ENCODE measurements around the gene PODNL1.

The PODNL1 gene

GRCh38 chr19:13959962-13960862 is 22.0 kb upstream of the PODNL1 start:
- in situ Hi-C loops (cut with HindIII; ENCODE audit: low pct_ligation_motif_present, low sequenced_read_pairs) = no loop called here
- H3K27ac ChIP-seq = no peak overlapping the region
- peak; percentile 63 for TF ChIP-seq CTCF (IDR thresholded peaks at IDR 0.05; ENCODE audit: low read depth, low read length, missing control alignments)
- H3K27me3 ChIP-seq (replicated peaks) = no peaks in the 10 kb centered on the region
- peaks cover 47% of the 10 kb centered on the region for H3K36me3 ChIP-seq (replicated peaks)
- DNase-seq = no peak
- H3K4me3 ChIP-seq (ENCODE audit: low read depth, low read length) = no peak overlapping the region

GRCh38 chr19:13959141-13959961 is 21.1 kb upstream of the PODNL1 start:
- in situ Hi-C loops (cut with HindIII; ENCODE audit: low pct_ligation_motif_present, low sequenced_read_pairs) = no loop called here
- TF ChIP-seq CTCF (IDR thresholded peaks at IDR 0.05; ENCODE audit: low read depth, low read length, missing control alignments) = no peak
- H3K27ac ChIP-seq = no peak overlapping the region
- H3K4me3 ChIP-seq (ENCODE audit: low read depth, low read length) = no peak overlapping the region
- H3K36me3 ChIP-seq (replicated peaks) = peaks cover 52% of the 10 kb centered on the region
- no peak for DNase-seq
- no peaks in the 10 kb centered on the region for H3K27me3 ChIP-seq (replicated peaks)

GRCh38 chr19:13958043-13958442 is 19.8 kb upstream of the PODNL1 start:
- peaks cover 48% of the 10 kb centered on the region for H3K36me3 ChIP-seq (replicated peaks)

GRCh38 chr19:13957051-13957450 is 18.8 kb upstream of the PODNL1 start:
- H3K36me3 ChIP-seq (replicated peaks) = peaks cover 42% of the 10 kb centered on the region
- no peak for TF ChIP-seq CTCF (IDR thresholded peaks at IDR 0.05; ENCODE audit: low read depth, low read length, missing control alignments)
- no peak for DNase-seq
- H3K27me3 ChIP-seq (replicated peaks) = no peaks in the 10 kb centered on the region
- no peak overlapping the region for H3K4me3 ChIP-seq (ENCODE audit: low read depth, low read length)
- H3K27ac ChIP-seq = no peak overlapping the region
- in situ Hi-C loops (cut with HindIII; ENCODE audit: low pct_ligation_motif_present, low sequenced_read_pairs) = no loop called here

More at GRCh38 chr19:13958043-13958442, 19.8 kb upstream of the PODNL1 start:
- no peak for DNase-seq
- Histone ChIP-seq H3K4me3 (ENCODE audit: low read depth, low read length) (no peak overlapping the region), H3K27ac (no peak overlapping the region), H3K27me3 (replicated peaks) (no peaks in the 10 kb centered on the region)
- in situ Hi-C loops (cut with HindIII; ENCODE audit: low pct_ligation_motif_present, low sequenced_read_pairs) = no loop called here
- no peak for TF ChIP-seq CTCF (IDR thresholded peaks at IDR 0.05; ENCODE audit: low read depth, low read length, missing control alignments)

GRCh38 chr19:13956365-13956744 is 18.1 kb upstream of the PODNL1 start:
- TF ChIP-seq CTCF (IDR thresholded peaks at IDR 0.05; ENCODE audit: low read depth, low read length, missing control alignments) = no peak
- DNase-seq = no peak
- Histone ChIP-seq H3K27me3 (replicated peaks) (no peaks in the 10 kb centered on the region), H3K4me3 (ENCODE audit: low read depth, low read length) (no peak overlapping the region), H3K27ac (no peak overlapping the region), H3K36me3 (replicated peaks) (peaks cover 41% of the 10 kb centered on the region)
- in situ Hi-C loops (cut with HindIII; ENCODE audit: low pct_ligation_motif_present, low sequenced_read_pairs) = no loop called here
